SK-N-SH (cell line): ENCODE data around the gene KIF15. TPM values are rescaled to one million over a fixed set of nuclear protein-coding genes. Genes with fewer than 3 reads are reported as not detected.

Experiments
- CTCF ChIA-PET: fragments of 300-600, 350-600 bp; formaldehyde crosslinking; extraction: SDS; loops from one replicate; lab custom pipeline; 2021; lab: Yijun Ruan, JAX
- POLR2A ChIA-PET: fragments of 350-600 bp; sonication (Branson Sonifier 250); formaldehyde crosslinking; extraction: SDS; loops from one replicate; lab custom pipeline; 2020; ENCODE audit warnings: antibody characterized with exemption, inconsistent platforms; lab: Yijun Ruan, JAX
- DNase-seq: peaks from one replicate; pipeline ENCODE4 v3.0.0; 2012
- H2AFZ ChIP-seq: fragments of 200-600 bp; sonication (generic); 2 replicates; pipeline ENCODE4 v1.8.1; 2016; ENCODE audit warnings: antibody characterized with exemption, mild to moderate bottlenecking, low read depth
- H3F3A ChIP-seq: fragments of 200-600 bp; sonication (generic); replicated peaks from 2 replicates; pipeline ENCODE3; 2016; ENCODE audit warnings: antibody characterized with exemption, mild to moderate bottlenecking; ENCODE audit not compliant: insufficient read depth
- H3K27ac ChIP-seq, 2 experiments: fragments of 200-500 bp in 1 of 2; fragments of 200-600 bp in 1 of 2; sonication (Bioruptor generic) in 1 of 2; sonication (generic), shearing (Covaris generic) in 1 of 2; 2 replicates each; pipeline versions ENCODE4 v1.5.1 to v1.6.1; 2014 to 2016; ENCODE audit warnings: low read depth in 2 of 2, inconsistent platforms in 1 of 2, low read length in 1 of 2, mild to moderate bottlenecking in 1 of 2, mixed read lengths in 1 of 2
- H3K27me3 ChIP-seq: fragments of 200-600 bp; sonication (generic), shearing (Covaris generic); 2 replicates; pipeline ENCODE4 v1.6.1; 2016; ENCODE audit warnings: mixed run types; ENCODE audit not compliant: insufficient read depth
- H3K36me3 ChIP-seq, 2 experiments: fragments of 200-500 bp in 1 of 2; fragments of 200-600 bp in 1 of 2; sonication (Bioruptor generic) in 1 of 2; sonication (generic) in 1 of 2; replicated peaks in 1 of 2; 2 replicates each; pipeline versions ENCODE3 to v1.5.1; 2014 to 2016; ENCODE audit warnings: low read length in 1 of 2, mild to moderate bottlenecking in 1 of 2; ENCODE audit not compliant: insufficient read depth in 2 of 2, control insufficient read depth in 1 of 2
- H3K4me1 ChIP-seq, 2 experiments: fragments of 200-500 bp in 1 of 2; fragments of 200-600 bp in 1 of 2; sonication (Bioruptor generic) in 1 of 2; sonication (generic), shearing (Covaris generic) in 1 of 2; 2 replicates each; pipeline versions ENCODE4 v1.5.1 to v1.6.1; 2014 to 2016; ENCODE audit warnings: low read depth in 1 of 2, low read length in 1 of 2, mixed run types in 1 of 2; ENCODE audit not compliant: insufficient read depth in 2 of 2, control insufficient read depth in 1 of 2
- H3K4me2 ChIP-seq: fragments of 200-600 bp; sonication (generic), shearing (Covaris generic); 2 replicates; pipeline ENCODE4 v1.6.1; 2017; ENCODE audit warnings: mixed run types
- H3K4me3 ChIP-seq, 2 experiments: fragments of 200-500 bp in 1 of 2; fragments of 200-600 bp in 1 of 2; sonication (Bioruptor generic) in 1 of 2; sonication (generic), shearing (Covaris generic) in 1 of 2; 2 replicates each; pipeline versions ENCODE4 v1.5.1 to v1.8.1; 2014 to 2016; ENCODE audit warnings: low read depth in 2 of 2, inconsistent platforms in 1 of 2, low read length in 1 of 2, mild to moderate bottlenecking in 1 of 2, mixed read lengths in 1 of 2, moderate library complexity in 1 of 2
- H3K79me2 ChIP-seq: fragments of 200-600 bp; sonication (generic); 2 replicates; pipeline ENCODE4 v1.8.1; 2017; ENCODE audit warnings: mild to moderate bottlenecking; ENCODE audit not compliant: insufficient read depth
- H3K9ac ChIP-seq: fragments of 200-600 bp; sonication (generic); 2 replicates; pipeline ENCODE4 v1.6.1; 2017; ENCODE audit warnings: mixed run types
- H3K9me2 ChIP-seq: fragments of 200-600 bp; sonication (generic); 2 replicates; pipeline ENCODE4 v1.6.1; 2017; ENCODE audit warnings: mixed run types
- H3K9me3 ChIP-seq: fragments of 200-600 bp; sonication (generic); 2 replicates; pipeline ENCODE4 v1.6.1; 2017; ENCODE audit warnings: mixed run types, mild to moderate bottlenecking, moderate library complexity
- H4K20me1 ChIP-seq: fragments of 200-600 bp; sonication (generic); 2 replicates; pipeline ENCODE4 v1.6.1; 2017; ENCODE audit warnings: mild to moderate bottlenecking, mixed run types; ENCODE audit not compliant: insufficient read depth
- ELF1 ChIP-seq: IDR thresholded peaks from 2 replicates; pipeline ENCODE4 v1.4.0; 2012
- EZH2phosphoT487 ChIP-seq: fragments of 200-600 bp; sonication (generic); IDR thresholded peaks from 2 replicates; pipeline ENCODE4 v1.6.1; 2017; ENCODE audit warnings: low read depth, mixed run types, mild to moderate bottlenecking, antibody characterized with exemption, moderate library complexity, borderline replicate concordance
- FOXJ3 ChIP-seq: sonication (generic); formaldehyde crosslinking; IDR thresholded peaks from 2 replicates; pipeline ENCODE4 v1.5.1; 2020; ENCODE audit warnings: mild to moderate bottlenecking, missing genetic modification reagents
- FOXM1 ChIP-seq: IDR thresholded peaks from 2 replicates; pipeline ENCODE4 v1.4.0; 2012; ENCODE audit warnings: low read depth, mild to moderate bottlenecking
- GABPA ChIP-seq: IDR thresholded peaks from 2 replicates; pipeline ENCODE4 v1.4.0; 2012; ENCODE audit warnings: low read depth, mild to moderate bottlenecking
- JUND ChIP-seq: IDR thresholded peaks from 2 replicates; pipeline ENCODE4 v1.4.0; 2012
- MAX ChIP-seq: IDR thresholded peaks from 2 replicates; pipeline ENCODE4 v1.4.0; 2012; ENCODE audit warnings: low read depth
- MEF2A ChIP-seq: IDR thresholded peaks from 2 replicates; pipeline ENCODE4 v1.4.0; 2012; ENCODE audit warnings: low read depth, borderline replicate concordance
- MXI1 ChIP-seq: IDR thresholded peaks from 2 replicates; pipeline ENCODE4 v1.6.1; 2012; ENCODE audit warnings: mild to moderate bottlenecking, low read depth, low read length, improper control_type of control experiment
- PBX3 ChIP-seq: IDR thresholded peaks from 2 replicates; pipeline ENCODE4; 2012
- POLR2AphosphoS5 ChIP-seq: IDR thresholded peaks from 2 replicates; pipeline ENCODE4 v1.6.1; 2012; ENCODE audit warnings: low read depth, low read length
- RAD21 ChIP-seq: IDR thresholded peaks from 2 replicates; pipeline ENCODE4 v1.6.1; 2012; ENCODE audit warnings: mild to moderate bottlenecking, low read length
- RCOR1 ChIP-seq: fragments of 150-350 bp; IDR thresholded peaks from 2 replicates; pipeline ENCODE4 v1.6.1; 2017; ENCODE audit warnings: antibody characterized with exemption, low read length
- RFX5 ChIP-seq: IDR thresholded peaks from 2 replicates; pipeline ENCODE4 v1.6.1; 2012; ENCODE audit warnings: mild to moderate bottlenecking, improper control_type of control experiment, low read length
- RXRA ChIP-seq: IDR thresholded peaks from 2 replicates; pipeline ENCODE4 v1.4.0; 2012; ENCODE audit warnings: low read depth, mild to moderate bottlenecking, borderline replicate concordance
- SMC3 ChIP-seq: IDR thresholded peaks from 2 replicates; pipeline ENCODE4 v1.6.1; 2012; ENCODE audit warnings: low read depth, low read length, improper control_type of control experiment
- TCF12 ChIP-seq: IDR thresholded peaks from 2 replicates; pipeline ENCODE4 v1.4.0; 2012
- TEAD4 ChIP-seq: IDR thresholded peaks from 2 replicates; pipeline ENCODE4 v1.4.0; 2012; ENCODE audit warnings: mild to moderate bottlenecking, borderline replicate concordance; ENCODE audit not compliant: insufficient read depth
- USF1 ChIP-seq: IDR thresholded peaks from 2 replicates; pipeline ENCODE4 v1.4.0; 2012; ENCODE audit warnings: low read depth, borderline replicate concordance
- YY1 ChIP-seq: IDR thresholded peaks from 2 replicates; pipeline ENCODE4 v1.4.0; 2012; ENCODE audit warnings: low read depth, mild to moderate bottlenecking
- WGBS: methylation state at CpG from one replicate; pipeline ENCODE4 v1.1.6; 2017; ENCODE audit warnings: low lambda C conversion rate; 5-methylcytosine and 5-hydroxymethylcytosine counted together
- polyA plus RNA-seq, 3 experiments: library from polyadenylated mRNA; depleted of rRNA; stranded (reverse); fragments of >200 nt; gene quantifications; 2 replicates each; pipeline ENCODE4 v1.2.3, GENCODE V29; 2012
- TF ChIP-seq, protein P1 (sequence below): IDR thresholded peaks from 2 replicates; pipeline ENCODE4 v1.6.1; 2012; ENCODE audit warnings: mild to moderate bottlenecking, low read depth, low read length, moderate library complexity
- TF ChIP-seq, protein P2 (sequence below): fragments of 150-350 bp; IDR thresholded peaks from 2 replicates; pipeline ENCODE4 v1.6.1; 2016; ENCODE audit warnings: mild to moderate bottlenecking, low read depth, low read length

Gene KIF15
- polyA plus RNA-seq, 1 of the 3 experiments (the other 2 are of a cell fraction): 2.3 TPM

DNA sequence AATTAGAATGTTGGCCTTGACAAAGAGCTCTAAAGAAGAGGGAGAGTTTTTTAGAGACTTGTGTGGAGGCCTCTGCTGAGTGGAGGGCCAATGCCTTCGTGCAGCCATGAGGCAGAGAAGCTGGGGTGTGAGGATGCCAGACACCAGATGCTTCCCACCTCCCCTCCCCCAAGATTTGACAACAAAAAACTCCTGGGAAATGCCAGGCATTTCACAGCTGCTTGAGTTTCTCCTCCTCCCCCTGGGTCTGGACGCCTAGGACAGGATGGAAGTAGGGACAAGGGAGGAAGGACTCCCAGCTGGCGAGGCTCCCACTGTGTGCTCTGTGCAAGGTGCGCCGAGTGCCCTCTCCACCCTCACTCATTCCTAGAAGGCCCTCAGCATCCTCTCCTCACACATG is 132.9 kb downstream of the KIF15 start:
- TF ChIP-seq POLR2AphosphoS5 (no peak), RAD21 (no peak), ELF1 (no peak), FOXM1 (no peak), PBX3 (no peak), TCF12 (no peak), YY1 (no peak), RXRA (no peak), JUND (no peak), SMC3 (no peak), RCOR1 (no peak), EZH2phosphoT487 (no peak), FOXJ3 (no peak), MAX (no peak), TEAD4 (no peak)
- TF ChIP-seq, protein P1, sequence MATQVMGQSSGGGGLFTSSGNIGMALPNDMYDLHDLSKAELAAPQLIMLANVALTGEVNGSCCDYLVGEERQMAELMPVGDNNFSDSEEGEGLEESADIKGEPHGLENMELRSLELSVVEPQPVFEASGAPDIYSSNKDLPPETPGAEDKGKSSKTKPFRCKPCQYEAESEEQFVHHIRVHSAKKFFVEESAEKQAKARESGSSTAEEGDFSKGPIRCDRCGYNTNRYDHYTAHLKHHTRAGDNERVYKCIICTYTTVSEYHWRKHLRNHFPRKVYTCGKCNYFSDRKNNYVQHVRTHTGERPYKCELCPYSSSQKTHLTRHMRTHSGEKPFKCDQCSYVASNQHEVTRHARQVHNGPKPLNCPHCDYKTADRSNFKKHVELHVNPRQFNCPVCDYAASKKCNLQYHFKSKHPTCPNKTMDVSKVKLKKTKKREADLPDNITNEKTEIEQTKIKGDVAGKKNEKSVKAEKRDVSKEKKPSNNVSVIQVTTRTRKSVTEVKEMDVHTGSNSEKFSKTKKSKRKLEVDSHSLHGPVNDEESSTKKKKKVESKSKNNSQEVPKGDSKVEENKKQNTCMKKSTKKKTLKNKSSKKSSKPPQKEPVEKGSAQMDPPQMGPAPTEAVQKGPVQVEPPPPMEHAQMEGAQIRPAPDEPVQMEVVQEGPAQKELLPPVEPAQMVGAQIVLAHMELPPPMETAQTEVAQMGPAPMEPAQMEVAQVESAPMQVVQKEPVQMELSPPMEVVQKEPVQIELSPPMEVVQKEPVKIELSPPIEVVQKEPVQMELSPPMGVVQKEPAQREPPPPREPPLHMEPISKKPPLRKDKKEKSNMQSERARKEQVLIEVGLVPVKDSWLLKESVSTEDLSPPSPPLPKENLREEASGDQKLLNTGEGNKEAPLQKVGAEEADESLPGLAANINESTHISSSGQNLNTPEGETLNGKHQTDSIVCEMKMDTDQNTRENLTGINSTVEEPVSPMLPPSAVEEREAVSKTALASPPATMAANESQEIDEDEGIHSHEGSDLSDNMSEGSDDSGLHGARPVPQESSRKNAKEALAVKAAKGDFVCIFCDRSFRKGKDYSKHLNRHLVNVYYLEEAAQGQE: no peak
- TF ChIP-seq, all 33 proteins: peak for 0
- no peak for DNase-seq
- Histone ChIP-seq H3K79me2 (no peaks in the 10 kb centered on the region), H3K36me3 (no peaks in the 10 kb centered on the region), H3K4me2 (no peak overlapping the region), H3K9me3 (no peaks in the 10 kb centered on the region), H2AFZ (no peak overlapping the region), H3K27ac (no peak overlapping the region), H3K9ac (no peak overlapping the region), H3K4me1 (peaks cover 0 to 6% of the 10 kb centered on the region in 2 experiments; a peak in 3 of 4 replicates), H3F3A (peaks cover 3% of the 10 kb centered on the region), H3K4me3 (no peak overlapping the region), H3K9me2 (no peaks in the 10 kb centered on the region), H3K27me3 (no peaks in the 10 kb centered on the region), H4K20me1 (no peaks in the 10 kb centered on the region)
- 79% methylated on average over 5 of the region's 5 CpGs for WGBS
- ChIA-PET CTCF (interaction anchor here (1.5 kb wide), 1 partner anchor 19 kb away, joined by 4 read pairs; no protein-coding TSS in a partner anchor), POLR2A (no interaction called here)

GRCh38 chr3:44896440-44896839 is 134.8 kb downstream of the KIF15 start:
- no peaks in the 10 kb centered on the region for H3K27me3 ChIP-seq
- H4K20me1 ChIP-seq: no peaks in the 10 kb centered on the region
- H3K27ac ChIP-seq: no peak overlapping the region
- H2AFZ ChIP-seq: no peak overlapping the region
- no peak overlapping the region for H3K9ac ChIP-seq
- CTCF ChIA-PET: no interaction called here
- no peak for DNase-seq
- no peak overlapping the region for H3K4me2 ChIP-seq
- WGBS: 80% methylated on average over 2 of the region's 2 CpGs
- POLR2A ChIA-PET: no interaction called here
- no peaks in the 10 kb centered on the region for H3K36me3 ChIP-seq
- no peaks in the 10 kb centered on the region for H3K79me2 ChIP-seq
- H3K4me1 ChIP-seq: peaks cover 0 to 6% of the 10 kb centered on the region in 2 experiments; a peak in 3 of 4 replicates
- H3K4me3 ChIP-seq: no peak overlapping the region
- H3K9me3 ChIP-seq: no peaks in the 10 kb centered on the region
- H3K9me2 ChIP-seq: no peaks in the 10 kb centered on the region
- peaks cover 3% of the 10 kb centered on the region for H3F3A ChIP-seq
- TF ChIP-seq FOXJ3 (no peak), GABPA (no peak), USF1 (no peak), TEAD4 (no peak), RFX5 (no peak), MAX (no peak), JUND (no peak), MEF2A (no peak), RXRA (no peak), TCF12 (no peak), MXI1 (no peak)
- TF ChIP-seq, protein P2, sequence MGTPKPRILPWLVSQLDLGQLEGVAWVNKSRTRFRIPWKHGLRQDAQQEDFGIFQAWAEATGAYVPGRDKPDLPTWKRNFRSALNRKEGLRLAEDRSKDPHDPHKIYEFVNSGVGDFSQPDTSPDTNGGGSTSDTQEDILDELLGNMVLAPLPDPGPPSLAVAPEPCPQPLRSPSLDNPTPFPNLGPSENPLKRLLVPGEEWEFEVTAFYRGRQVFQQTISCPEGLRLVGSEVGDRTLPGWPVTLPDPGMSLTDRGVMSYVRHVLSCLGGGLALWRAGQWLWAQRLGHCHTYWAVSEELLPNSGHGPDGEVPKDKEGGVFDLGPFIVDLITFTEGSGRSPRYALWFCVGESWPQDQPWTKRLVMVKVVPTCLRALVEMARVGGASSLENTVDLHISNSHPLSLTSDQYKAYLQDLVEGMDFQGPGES: no peak
